NCI-H748 (cell line): Measurements from ENCODE around the gene BFSP2.
A peak's percentile ranks its signal among the peaks of the same experiment; 100 is the strongest.

Experiments
- DNase-seq: peaks from one replicate; lab custom pipeline; 2025; ENCODE audit not compliant: unreplicated experiment; lab: John Stamatoyannopoulos, UW

BFSP2 gene

DNA sequence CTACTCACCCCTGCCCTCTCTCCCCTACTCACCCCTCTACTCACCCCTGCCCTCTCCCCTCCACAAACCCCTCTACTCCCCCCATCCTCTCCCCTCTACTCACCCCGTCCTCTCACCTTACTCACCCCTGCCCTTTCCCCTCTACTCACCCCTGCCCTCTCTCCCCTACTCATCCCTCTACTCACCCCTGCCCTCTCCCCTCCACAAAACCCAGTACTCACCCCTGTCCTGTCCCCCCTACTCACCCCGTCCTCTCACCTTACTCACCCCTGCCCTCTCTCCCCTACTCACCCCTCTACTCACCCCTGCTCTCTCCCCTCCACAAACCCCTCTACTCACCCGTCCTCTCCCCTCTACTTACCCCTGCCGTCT lies 14.2 kb downstream of the BFSP2 start:
- DNase-seq, result no peak

DNA sequence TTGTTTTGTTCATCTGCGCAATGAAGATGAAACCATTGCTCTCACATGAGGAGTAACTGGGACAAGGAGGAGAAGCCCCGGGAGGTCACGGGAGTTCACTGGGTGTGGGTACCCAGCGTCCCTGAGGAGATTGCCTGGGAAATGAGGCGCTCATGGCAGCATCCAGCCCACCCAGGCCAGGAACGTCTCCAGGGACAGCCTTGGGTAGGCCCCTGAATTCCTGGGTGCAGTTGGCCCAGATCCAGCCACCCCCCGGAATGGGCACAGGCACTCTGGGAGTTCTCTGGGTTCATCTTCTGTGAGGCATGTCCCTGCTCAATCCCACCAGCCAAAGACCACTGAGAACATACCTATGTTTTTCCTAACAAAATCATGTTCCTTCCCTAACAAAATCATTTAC lies 18.5 kb downstream of the BFSP2 start:
- no peak for DNase-seq

DNA sequence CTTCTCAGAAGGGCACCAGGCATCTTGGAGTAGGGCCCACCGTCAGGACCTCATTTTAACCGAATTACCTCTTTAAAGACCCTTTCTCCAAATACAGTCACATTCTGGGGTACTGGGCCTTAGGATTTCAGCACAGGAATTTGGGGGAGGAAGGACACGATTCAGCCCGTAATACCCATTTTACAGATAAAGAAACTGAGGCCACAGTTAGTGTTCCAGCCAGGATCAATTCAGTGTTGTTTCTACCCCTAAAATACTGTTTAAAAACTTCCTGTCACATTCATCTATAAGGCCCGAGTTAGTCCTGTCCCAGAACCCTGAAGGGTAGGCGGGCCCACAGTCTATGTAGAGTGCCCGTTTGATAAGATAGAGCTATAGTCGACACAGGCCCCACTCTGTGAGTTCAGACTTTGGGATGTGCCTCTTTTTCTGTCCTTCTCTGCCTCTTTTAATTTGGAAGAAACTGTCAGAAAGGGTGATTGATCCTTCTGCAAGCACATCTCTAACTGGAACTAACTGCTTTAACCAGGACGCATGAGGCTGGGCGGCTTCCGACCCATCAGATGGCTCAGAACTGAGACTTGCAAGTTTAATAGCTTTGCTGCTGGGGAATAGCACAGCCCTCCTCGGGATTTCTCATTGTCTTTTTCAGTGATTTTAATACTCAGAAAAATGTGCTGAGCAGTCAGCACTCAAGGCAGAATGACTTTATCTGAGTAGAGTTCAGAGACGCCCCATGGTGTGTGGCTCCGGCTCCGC lies 19.5 kb downstream of the BFSP2 start:
- no peak for DNase-seq

DNA sequence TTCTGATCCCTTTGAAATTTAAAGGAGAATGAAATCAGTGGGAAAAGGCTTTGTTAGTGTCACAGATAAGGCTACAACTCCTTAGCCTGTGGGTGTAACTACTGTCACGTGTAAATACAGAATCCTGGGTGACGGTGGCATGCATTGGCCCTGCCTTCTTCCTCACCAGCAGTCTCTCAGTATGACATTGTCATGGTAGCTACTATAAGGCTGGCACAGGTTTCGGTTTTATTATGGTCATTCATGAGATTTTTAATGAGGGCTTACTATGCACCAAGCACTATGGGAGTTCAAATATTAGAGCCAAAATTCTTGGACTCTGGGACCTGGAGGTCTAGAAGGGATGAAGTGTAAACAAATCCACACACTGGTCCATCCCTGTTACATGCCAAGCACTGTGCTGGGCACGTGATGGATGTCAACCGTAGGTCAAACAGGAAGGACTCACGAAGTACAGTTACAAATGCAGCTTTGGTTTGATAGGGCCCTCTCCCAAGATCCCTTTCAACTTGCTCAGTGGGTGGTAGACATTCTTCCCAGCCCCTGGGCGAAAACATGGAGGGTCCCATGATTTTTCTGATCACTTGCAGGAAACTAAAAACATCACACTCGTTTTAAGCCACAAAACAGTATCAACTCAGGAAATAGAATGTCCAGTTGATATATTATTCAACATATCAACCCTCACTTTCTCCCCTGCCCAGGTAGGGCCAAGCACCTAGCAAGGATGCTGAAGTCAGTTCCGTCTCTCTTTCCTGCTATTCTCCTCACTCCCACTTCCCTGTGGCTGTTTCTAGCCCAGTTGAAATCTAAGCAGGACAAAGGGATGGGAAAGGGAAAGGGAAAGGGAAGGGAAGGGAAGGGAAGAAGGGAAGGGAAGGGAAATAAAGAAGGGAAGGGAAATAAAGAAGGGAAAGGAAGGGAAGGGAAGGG lies 25.3 kb downstream of the BFSP2 start:
- no peak for DNase-seq

DNA sequence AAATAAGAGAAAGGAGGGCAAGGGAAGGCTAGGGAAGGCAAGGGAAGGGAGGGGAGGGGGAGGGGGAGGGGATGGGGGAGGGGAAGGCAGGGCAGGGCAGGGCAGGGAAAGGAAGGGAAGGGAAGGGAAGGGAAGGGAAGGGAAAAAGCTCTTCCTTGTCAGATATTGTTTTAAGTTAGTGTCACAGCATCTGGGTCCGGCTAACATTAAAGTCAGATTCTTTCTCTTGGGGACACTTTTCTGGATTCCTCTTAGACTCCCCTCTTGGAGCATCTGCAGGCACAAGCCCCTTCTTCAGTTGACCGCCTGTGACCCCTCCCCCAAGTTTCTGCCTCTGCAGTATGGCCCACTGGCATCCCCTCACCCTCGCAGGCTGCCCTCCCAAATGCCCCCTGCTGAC lies 26.0 kb downstream of the BFSP2 start:
- DNase-seq, result no peak

DNA sequence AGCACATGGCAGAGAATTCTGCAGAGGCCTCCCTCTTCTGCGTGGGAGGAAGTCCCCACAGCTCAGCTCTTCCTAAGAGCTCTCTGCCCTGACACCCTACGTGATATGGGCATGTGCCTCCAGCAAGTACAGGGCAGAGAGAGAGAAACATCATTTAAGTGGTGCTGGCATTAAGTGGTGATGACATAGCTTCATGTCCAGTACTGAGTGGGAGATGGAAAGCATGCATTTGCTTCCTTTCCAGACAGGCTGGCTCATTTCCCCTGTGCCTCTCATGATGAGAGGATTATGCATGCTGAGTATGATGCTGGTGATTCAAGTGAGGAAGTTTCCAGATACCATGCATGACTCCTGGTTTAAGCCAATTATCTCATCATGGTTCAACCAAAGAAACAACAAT lies 26.9 kb downstream of the BFSP2 start:
- no peak for DNase-seq

DNA sequence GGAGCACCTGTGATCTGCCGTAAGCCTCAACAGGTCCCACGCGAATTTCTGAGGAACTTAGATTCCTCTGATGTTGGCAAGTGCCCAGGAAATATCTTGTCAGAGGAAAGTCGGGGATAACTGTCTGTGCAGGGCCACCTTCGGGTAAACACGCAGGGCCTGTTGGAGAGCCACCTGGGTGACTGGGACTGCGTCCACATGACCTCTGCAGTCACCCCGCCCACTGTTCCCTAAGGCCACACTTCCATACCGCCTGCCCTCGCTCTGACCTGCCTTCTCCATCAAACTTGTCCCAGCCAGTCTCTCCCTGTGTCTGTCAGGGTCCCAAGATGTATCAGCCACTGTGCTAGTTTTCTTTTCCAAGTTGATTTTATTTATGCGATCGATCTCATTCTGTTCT lies 28.7 kb downstream of the BFSP2 start:
- no peak for DNase-seq

DNA sequence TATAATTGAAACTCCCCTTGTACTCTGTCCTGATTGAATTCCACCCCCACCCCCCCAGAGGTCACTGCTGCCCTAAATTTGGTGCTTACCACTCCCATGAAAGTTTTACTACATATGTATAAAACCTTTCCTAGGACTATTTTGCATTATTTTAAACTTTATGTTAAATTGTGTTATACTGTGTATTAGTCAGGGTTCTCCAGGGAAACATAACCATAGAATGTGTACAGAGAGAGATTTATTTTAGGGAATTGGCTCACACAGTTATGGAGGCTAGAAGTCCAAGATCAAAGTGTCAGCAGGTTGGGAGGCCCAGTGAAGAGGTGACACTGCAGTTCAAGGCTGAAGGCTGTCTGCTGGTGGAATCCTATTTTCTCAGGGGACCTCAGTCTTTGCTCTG lies 29.2 kb downstream of the BFSP2 start:
- no peak for DNase-seq

DNA sequence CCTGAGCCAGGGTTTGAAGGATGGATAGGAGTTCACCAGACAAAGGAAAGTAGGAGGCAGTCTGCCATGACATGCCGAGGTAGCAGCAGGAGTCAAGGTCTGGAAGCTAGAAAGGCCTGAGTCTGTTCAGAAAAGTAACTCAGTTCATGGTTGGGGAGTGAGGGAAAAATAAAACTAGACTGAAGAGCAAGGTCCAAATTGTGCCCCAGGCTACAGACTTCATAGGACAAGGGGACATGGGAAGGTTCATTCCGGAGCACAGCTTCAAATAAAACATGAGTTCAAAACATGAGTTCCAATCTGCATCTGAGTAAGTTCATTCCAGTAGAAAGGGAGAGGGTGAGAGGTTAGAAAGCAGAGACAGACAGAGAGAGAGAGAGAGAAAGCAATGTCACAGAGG lies 39.7 kb downstream of the BFSP2 start:
- DNase-seq, result no peak

DNA sequence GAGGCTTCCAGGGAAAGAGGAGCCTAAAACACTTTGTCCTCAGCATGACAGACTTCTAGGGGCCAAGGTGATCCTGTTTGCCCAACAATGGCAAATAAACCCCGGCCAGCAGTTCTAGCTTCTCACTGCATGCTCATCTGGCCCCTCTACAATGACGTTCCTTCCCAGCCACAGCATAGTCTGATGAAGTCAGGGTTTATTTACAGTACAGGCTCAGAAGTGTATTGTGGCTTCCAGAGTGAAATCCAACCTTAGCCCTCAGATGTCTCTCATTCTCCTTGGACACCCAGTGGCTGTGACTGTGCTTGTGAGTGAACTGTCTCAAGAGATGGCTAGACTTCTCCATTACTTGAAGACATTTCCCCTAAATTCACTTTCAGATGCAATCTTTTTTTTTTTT lies 40.8 kb downstream of the BFSP2 start:
- DNase-seq, result no peak

DNA sequence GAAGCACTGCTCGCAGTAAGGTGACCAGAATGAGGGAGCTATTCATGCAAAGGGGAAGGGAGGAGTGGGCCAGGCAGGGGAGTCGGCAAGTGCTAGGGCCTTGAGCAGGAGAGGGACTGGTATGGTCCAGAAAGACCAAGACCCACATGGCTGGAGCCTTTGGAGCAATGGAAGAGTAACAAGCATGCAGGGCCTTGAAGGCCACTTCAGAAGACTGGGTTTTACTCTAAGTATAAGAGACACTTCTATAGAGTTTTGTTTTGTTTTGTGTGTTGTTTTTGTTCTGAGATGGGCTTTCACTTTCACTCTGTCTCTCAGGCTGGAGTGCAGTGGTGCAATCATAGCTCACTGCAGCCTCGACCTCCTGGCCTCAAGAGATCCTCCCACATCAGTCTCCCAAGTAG lies 42.0 kb downstream of the BFSP2 start:
- DNase-seq, result no peak

DNA sequence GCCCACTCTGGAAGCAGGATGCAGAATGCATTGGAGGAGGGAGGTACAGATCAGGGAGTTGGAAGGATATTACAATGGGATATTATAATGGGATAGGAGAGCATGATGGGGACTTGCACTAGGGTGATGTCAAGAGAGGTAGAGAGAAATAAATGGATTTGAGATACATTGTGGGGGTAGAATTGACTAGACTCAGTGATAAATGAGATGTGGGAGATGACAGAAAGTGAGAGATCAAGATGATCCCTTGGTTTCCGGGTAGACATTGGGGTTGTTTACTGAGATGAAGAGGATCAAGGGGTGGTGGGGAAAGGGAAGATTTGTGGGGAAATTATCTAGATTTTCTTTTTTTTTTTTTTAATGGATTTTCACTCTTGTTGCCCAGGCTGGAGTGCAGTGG lies 42.7 kb downstream of the BFSP2 start:
- no peak for DNase-seq

DNA sequence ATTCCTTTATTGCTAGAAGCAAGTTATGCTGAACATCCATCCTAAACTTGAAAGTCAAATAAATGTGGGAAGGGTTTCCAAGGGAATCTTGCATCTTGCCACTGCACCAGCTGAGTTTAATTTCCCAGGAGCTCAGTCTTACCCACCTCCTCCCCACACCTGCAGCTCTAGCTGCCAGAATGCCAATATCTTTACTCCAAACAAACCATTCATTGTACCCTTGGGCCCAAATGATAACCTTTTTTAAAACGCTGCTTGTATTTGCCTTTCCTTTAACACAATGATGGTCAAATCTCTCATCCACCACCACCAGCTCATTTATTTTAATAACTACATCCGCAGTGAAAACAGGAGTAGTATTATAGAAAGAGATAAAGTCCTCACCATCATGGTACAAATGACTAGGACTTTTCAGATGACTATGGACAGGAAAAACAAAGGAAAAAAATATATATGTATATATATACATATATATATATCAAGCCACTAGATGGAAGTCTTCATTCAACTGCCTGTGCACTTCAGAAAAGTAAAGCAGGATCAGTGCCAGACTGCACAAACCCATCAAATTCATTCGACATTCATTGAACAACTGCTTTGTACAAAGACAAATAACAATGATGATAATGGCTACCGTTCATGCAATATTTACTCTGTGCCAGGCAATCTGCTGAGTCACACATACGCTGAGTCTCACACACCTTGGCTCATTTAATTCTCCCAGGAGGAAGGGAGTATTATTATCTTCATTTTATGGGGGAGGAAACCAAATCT lies 44.0 kb downstream of the BFSP2 start:
- DNase-seq, result peak; percentile 76

DNA sequence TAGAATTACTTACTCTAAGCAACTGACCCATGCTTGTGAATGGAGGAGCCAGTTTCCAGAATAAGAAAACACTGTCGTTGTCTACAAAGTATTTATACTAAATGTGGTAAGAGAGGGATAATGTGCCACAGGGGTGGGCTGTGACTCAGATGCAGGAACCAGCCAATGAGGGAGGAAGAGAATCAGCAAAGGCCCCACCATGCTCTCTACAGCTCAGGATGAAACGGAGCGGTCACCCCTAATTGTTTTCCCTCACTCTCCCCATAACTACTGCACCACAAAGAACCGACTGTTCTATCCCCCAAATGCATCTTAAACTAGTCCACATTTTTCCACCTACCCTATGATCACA lies 44.5 kb downstream of the BFSP2 start:
- no peak for DNase-seq

DNA sequence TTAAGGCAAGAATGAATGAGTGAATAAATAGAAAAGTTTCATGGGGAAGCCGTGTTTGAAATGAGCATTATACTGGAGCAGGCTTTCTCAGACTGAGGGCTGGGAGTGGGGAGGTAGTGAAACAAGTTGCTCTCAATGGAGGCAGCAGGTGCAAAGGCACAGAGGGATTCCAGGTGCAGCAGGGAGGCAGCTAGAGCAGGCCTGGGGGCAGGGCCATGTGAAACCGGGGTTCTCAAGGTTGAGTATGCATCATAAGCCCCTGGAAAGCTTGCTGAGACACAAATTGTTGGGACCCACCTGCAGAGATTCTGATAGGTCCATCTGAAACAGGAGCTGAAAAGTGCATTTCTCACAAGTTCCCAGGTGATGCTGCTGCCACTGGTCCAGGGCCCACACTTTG lies 45.3 kb downstream of the BFSP2 start:
- DNase-seq, result no peak

DNA sequence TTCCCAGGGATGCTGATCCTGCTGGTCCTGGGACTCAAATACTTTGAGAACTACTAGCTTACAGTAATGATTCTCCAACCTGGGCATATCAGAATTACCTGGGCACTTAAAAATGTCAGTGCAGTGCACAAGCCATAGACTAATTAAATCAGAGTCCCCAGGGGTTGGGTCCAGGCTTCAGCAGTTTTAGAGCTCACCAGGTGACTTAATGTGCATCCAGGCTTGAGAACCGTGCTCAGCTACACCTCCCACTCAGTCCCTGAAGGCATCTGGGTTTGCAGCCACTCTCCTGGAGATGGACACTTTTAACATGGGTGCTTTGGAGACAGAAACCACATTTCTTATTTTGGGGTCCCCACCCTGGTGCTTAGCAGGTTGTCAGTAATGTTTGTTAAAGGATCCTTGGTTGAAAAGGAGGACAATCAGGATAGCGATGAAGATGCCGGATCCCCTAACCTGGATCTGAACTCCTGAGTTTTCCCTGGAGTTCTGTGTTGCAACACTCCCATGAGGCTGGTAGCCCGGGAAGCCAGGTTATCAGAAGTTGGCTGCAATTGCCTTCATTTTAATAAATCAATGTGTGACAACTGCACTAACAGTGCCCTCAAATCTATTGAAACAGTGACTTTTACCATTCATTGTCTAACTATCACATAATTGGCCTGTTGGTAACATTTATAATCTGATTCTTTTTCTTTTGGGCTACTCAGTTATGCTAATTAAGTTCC lies 48.1 kb downstream of the BFSP2 start:
- DNase-seq, result no peak

DNA sequence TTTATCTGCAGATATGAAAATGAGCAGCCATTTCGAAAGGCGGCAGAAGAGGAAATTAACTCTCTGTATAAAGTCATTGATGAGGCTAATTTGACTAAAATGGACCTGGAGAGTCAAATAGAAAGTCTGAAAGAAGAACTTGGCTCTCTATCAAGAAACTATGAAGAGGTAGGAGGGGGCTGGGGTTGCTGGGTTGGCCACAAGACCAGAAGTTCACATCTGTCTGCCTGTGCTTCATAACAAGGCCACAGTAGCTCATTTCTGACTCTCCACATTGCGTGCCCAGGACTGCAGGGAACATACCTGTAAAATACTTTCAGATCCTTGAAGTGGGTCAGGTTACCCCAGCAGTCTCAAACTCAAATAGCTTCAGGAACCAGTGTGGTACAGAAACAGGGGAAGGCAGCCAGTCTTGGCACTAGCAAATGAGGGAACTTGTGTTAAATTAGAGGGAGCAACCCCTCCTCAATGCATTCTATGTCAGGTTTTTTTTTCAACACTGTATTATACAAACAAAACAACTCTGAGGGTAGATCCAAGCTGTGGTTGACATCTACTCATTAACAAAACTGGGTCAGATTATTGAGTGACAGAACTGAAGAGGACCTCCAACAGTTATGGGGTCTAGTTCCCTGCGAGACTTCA lies 48.7 kb downstream of the BFSP2 start:
- DNase-seq, result no peak

DNA sequence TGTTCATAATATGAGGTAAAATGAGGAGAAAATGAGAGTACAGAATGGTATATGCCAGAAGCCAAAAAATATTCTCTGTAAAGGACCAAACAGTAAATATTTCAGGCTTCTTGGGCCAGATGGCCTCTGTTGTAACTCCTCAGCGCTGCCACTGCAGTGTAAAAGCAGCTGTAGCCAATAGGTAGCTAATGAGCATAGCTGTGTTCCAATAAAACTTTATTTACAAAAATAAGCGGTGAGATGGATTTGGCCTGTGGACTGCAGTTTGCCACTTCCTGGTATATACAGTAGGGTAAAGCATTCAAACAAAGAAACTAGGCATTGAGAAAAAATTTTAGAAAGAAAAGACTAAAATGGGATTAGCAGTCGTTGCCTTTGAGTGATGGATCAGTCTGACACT lies 51.5 kb downstream of the BFSP2 start:
- DNase-seq, result no peak

DNA sequence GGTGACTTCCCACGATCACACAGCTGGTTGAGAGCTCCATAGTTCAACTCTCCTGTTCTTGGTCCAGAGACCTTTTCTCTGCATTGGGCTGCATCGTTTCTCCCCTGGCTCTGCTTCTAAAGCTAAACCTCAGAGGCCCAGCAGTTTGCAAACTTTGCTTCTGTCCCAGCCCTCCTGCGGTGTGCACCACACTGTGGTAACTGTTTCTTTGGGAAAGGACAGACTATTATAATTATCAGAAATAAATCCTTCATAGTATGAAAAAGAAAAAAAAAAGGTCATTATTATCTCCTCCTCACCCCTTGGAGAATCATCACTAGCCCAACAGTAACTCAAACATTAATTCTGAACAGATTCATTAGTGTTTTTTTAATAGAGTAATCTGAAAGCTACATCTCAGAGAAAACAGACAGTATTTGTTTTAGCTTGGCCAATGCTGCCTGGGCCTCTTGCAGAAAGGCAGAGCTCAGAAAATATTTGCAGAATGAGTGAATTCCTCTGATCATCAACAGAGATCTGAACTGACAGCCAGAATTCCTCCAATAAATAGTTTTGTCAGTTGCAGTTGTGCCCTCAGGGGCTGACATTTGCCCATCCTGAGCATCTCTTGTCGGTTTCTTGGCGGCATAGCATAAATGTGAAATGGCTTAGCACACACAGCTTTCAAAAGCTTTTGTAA lies 52.9 kb downstream of the BFSP2 start:
- no peak for DNase-seq

DNA sequence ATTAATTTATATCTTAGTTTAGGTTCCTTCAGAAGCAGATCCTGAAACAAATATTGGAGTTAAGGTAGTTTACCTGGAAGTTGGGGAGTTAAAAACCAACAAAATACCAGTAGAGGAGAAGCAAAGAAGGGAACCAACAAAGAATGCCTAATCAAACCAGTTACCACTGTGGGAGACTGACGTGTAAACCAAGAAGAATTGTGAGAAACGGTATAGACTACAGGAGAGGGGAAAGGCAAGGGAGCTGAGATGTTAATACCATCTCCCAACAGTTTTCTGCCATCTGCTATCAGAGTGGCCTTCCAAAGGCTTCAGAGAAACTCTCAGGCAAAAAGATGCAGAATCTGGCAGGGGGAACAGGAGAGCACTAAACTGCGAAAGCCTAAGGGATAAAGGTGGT lies 53.5 kb downstream of the BFSP2 start:
- no peak for DNase-seq
